ENCODE results near the gene CCDC88B.

Gene CCDC88B, protein sequence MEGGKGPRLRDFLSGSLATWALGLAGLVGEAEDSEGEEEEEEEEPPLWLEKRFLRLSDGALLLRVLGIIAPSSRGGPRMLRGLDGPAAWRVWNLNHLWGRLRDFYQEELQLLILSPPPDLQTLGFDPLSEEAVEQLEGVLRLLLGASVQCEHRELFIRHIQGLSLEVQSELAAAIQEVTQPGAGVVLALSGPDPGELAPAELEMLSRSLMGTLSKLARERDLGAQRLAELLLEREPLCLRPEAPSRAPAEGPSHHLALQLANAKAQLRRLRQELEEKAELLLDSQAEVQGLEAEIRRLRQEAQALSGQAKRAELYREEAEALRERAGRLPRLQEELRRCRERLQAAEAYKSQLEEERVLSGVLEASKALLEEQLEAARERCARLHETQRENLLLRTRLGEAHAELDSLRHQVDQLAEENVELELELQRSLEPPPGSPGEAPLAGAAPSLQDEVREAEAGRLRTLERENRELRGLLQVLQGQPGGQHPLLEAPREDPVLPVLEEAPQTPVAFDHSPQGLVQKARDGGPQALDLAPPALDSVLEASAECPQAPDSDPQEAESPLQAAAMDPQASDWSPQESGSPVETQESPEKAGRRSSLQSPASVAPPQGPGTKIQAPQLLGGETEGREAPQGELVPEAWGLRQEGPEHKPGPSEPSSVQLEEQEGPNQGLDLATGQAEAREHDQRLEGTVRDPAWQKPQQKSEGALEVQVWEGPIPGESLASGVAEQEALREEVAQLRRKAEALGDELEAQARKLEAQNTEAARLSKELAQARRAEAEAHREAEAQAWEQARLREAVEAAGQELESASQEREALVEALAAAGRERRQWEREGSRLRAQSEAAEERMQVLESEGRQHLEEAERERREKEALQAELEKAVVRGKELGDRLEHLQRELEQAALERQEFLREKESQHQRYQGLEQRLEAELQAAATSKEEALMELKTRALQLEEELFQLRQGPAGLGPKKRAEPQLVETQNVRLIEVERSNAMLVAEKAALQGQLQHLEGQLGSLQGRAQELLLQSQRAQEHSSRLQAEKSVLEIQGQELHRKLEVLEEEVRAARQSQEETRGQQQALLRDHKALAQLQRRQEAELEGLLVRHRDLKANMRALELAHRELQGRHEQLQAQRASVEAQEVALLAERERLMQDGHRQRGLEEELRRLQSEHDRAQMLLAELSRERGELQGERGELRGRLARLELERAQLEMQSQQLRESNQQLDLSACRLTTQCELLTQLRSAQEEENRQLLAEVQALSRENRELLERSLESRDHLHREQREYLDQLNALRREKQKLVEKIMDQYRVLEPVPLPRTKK (N-terminal part only)

DNA sequence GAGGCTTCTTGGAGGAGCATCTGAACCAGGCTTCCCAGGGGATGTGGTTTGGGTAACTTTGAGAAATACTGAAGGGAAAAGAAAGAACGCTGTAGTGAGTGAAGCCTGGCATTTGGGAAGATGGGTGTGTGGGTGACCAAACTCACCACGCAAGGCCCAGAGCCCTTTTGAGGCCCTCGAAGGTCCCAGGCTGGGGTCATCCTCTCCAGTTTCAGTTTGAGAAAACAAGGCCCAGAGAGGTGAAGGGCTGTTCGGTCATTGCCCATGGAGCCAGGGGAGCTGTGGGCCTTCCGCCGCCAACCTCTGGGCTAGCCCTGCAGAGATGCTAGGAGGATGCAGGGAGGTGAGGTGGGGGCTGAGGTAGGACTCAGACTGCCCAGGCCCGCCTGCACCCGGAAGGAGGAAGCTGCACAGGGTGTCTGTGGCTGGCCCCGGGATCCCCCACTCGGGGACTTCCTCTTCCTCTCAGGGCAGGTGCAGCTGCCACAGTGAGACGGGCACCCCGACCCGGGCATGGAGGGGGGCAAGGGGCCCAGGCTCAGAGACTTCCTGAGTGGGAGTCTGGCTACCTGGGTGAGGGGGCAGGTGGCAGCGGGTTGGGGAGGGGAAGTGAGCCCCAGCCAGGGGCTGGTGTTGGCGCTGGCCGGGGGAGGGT is at the start of gene CCDC88B:
TSS of gene CCDC88B (plus strand) at position 451 of the 655 bp plus-strand sequence. CDS start at position 514, 63 bp downstream.
- peak; percentile 85 for DNase-seq

DNA sequence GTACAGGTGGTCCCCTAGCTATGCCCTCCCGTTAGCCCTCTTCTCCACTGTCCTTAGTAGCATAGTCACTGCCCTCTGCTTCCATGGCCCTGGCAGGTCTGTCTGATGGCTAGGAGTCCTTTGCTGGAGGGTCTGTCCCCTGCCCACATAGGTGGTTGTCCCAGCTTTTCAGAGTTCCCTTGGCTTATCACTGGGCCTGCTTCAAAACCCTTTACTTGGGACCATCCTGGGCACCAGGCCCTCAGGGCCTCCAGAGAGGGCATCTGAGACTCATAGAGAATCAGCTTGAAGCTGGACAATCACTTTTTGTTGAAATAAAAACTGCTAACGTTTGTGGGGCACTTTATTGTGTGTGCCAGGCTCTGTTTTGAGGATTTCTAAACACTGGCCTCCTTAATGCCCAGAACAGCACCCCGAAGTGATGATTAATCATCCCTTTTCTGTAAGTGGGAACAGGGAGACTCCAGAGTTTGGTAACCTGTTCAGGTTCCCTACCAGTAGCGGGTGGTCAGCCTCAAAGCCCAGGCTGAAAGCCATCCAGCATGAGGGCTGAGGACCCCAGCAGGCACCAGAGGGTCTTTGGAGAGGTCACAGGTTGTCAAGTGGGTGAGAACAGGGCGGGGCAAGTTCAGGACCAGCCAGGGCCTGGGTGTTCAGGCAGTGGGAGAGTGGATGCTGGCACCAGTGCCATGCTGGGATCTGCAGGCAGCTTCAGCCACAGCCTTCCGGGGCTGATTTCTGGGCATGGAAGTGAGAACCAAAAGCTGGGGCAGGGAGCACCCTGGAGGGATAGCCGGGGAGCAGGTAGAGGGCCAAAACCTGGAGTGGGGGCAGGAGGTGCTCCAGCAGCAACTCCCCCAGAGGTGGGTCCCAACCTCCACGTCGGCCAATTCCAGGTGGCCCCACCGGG is 49.4 kb upstream of the CCDC88B start:
- no peak for DNase-seq

DNA sequence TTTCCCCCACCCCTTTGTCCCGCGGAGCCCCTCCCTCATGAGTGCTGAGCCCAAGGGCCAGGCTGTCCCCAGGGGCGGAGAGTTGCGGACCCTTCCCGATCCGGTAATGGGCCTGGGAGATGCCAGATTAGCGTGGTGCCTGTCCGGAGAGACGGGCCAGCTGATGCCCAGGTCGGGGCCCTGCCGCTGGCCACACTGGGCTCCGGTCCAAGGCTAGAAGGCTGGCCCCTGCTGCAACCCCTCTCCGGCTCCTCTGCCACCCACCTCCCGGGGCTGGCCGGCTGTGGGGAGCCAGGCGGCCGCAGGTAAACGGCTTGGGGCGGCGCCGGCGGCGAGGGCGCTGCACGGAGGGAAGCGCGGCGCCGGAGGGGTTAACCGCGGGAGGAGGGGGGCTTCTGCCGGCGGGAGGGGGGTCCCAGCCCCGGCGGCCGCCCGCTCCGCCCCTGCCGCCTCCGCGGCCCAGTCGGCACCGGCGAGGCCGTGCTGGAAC is 48.7 kb upstream of the CCDC88B start, which contains the start of gene KCNK4:
TSS of gene KCNK4 (plus strand) at position 41 of the 490 bp plus-strand sequence. CDS start 1,717 bp downstream, outside the sequence.
- DNase-seq = no peak

DNA sequence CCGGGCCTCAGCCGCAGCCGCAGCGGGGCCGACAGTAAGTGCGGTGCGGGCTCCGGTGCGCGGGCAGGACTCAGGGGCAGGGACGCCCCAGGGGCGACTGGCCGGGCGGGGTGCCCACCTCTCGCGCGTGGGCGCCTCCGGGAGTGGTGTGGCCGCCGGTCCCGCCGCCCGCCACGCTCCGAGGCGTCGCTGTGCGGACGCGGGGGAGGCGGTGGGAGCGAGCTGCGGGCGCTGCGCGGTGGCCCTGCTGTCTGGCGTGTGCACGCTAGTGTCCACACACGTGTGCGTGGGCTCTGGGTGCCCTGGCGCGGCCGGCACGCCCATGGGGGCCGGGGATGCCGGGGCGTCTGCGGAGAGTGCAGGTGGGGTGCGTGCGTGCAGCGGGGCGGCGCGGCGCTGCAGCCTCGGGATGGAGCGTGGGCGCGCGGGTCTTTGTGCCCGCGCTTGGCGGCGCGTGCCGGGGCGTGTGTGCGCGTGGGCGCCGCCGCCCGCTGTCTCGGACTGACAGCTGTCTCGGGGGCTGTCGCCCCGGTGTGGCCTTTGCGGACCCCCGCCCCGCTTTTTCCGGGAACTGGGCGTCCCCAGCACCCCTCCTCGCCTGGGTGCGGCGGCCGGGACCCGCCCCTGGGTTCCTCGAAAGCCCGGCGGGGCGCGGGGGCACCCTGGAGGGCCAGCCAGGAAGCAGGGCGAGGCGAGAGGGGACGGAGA is 48.1 kb upstream of the CCDC88B start:
- DNase-seq = no peak

DNA sequence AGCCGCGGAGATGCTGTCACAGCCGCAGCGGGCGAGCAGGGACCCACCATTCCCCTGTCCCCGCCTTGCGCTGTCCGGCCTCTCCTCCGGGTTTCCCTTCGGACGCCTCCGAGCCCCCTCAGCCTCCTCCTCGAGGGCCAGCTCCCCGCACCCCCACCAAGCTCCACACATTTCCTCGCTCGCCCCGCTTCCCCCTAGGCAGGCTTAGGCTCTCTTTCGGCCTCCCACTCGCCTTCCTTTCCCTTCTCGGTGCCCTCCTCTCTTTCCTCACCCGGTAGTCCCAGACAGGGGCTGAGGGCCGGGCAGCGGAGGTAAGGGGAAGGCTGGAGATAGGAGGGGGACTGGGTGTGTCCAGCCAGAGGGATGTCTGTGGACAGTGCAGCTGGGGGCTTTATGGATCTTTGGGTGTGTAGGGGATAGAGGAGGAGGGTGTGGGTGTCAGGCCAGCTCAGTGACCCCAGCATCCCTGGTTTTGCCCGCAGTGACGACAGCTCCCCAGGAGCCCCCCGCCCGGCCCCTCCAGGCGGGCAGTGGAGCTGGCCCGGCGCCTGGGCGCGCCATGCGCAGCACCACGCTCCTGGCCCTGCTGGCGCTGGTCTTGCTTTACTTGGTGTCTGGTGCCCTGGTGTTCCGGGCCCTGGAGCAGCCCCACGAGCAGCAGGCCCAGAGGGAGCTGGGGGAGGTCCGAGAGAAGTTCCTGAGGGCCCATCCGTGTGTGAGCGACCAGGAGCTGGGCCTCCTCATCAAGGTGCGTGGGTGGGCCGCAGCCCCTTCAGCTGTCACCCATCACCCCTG is 47.3 kb upstream of the CCDC88B start:
- no peak for DNase-seq

DNA sequence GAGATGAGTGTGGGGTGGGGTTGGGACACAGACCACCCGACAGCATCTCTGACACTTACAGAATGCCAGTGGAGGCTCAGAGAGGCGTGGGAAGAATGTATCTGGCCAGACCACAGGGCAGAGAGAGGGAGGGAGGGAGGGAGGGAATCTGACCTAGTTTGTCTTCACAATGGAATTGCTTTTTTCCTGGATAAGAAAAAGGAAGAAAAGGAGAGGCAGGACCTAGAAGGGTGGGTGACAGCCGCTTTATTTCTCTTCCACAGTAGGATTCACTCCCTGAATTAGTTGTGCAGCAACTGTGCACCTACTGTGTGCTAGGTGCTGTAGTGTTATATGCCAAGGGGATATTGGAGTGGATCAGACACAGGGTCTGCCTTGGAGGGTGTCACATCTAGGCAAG is 45.2 kb upstream of the CCDC88B start:
- DNase-seq = no peak

DNA sequence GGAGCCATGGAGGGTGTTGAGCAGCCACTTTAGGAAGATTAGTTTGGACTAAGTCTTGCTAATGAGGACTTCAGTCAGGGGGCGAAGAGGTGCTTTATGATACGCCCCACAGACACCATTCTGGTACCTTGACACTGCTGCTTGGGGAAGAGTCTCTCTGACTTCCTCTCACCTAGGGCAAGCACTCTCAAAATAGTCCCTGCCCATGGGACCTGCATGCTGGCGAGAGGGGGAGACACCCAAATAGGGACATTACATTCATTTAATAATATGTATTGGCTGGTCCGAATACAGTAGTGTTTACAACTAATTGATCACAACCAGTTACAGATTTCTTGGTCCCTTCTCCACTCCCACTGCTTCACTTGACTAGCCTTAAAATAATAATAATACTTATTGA is 44.2 kb upstream of the CCDC88B start:
- DNase-seq = no peak

DNA sequence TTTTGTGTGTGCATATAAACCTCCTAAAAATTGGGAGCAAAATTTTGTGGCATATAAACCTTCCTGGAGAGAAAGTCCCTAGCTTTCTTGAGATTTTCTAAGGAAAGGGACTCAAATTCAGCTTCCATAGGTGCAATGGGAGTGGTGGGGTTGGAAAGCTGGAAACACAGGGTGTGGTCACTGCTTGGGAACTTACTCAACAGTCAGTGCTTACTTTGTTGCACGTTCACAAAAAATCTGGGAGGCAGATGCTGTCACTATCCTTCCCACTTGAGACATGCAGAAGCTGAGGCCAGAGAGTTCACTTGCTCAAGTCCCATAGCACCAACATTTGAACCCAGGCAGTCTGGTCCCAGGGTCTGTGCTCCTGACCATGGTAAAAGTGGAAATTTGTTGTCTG is 43.8 kb upstream of the CCDC88B start:
- DNase-seq = no peak

DNA sequence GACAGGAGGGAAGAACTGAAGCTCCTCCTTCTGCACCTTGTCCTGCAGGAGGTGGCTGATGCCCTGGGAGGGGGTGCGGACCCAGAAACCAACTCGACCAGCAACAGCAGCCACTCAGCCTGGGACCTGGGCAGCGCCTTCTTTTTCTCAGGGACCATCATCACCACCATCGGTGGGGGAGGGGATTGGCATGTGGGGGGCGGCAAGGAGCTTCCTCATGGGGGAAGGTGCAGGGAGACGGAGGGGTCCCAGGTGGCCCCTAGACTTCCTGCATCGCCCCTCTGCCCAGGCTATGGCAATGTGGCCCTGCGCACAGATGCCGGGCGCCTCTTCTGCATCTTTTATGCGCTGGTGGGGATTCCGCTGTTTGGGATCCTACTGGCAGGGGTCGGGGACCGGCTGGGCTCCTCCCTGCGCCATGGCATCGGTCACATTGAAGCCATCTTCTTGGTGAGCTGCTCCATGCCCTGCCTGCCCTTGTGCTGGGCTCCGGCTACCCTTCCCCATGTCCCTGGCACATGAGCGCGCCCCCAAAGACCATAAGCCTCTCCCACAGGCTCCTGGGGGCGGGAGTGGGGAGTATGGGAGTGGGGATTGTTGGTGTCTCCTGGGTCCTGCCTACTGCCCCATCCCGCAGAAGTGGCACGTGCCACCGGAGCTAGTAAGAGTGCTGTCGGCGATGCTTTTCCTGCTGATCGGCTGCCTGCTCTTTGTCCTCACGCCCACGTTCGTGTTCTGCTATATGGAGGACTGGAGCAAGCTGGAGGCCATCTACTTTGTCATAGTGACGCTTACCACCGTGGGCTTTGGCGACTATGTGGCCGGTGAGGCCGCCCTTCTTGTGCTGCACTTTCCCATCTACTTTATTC is 42.9 kb upstream of the CCDC88B start:
- DNase-seq = no peak

DNA sequence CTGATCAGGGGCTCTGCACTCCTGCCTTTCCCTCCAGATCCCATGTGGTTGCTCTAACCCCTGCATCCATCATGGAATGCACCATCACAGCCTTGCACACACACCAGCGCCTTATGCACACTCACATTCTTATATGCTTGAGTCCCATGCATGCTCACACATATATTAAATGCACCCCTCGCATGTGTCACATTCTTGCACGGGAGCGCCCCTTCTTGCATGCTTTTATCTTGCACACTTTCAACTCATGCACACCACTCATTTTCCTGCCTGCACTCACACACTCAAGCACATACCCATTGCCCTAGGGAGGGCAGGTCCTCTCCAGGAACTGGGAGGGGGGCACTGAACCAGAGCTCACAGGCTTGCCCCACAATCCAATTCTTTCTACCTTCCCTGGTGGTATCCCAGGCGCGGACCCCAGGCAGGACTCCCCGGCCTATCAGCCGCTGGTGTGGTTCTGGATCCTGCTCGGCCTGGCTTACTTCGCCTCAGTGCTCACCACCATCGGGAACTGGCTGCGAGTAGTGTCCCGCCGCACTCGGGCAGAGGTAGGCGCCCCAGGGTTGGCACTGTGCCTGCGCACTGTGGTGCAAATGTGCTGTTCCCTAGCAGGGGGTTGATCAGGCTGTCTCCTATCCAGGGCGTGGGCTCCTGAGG is 42.2 kb upstream of the CCDC88B start:
- no peak for DNase-seq

DNA sequence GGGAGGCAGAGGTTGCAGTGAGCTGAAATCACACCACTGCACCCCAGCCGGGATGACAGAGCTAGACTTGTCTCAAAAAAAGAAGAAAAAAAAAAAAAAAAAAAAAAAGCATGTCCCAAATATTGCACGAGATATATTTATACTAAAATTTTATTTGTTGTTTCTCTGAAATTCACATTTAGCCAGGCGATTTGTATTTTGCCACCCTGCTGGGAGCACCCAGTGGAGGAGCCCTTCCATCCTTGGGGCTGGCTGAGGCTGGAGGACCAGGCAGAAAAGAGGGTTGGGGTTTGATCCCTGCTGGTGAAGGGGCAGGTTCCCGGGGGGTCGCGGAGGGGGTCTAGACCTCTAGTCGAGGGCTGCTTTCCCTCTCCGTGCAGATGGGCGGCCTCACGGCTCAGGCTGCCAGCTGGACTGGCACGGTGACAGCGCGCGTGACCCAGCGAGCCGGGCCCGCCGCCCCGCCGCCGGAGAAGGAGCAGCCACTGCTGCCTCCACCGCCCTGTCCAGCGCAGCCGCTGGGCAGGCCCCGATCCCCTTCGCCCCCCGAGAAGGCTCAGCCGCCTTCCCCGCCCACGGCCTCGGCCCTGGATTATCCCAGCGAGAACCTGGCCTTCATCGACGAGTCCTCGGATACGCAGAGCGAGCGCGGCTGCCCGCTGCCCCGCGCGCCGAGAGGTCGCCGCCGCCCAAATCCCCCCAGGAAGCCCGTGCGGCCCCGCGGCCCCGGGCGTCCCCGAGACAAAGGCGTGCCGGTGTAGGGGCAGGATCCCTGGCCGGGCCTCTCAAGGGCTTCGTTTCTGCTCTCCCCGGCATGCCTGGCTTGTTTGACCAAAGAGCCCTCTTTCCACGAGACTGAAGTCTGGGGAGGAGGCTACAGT is 40.8 kb upstream of the CCDC88B start:
- no peak for DNase-seq

DNA sequence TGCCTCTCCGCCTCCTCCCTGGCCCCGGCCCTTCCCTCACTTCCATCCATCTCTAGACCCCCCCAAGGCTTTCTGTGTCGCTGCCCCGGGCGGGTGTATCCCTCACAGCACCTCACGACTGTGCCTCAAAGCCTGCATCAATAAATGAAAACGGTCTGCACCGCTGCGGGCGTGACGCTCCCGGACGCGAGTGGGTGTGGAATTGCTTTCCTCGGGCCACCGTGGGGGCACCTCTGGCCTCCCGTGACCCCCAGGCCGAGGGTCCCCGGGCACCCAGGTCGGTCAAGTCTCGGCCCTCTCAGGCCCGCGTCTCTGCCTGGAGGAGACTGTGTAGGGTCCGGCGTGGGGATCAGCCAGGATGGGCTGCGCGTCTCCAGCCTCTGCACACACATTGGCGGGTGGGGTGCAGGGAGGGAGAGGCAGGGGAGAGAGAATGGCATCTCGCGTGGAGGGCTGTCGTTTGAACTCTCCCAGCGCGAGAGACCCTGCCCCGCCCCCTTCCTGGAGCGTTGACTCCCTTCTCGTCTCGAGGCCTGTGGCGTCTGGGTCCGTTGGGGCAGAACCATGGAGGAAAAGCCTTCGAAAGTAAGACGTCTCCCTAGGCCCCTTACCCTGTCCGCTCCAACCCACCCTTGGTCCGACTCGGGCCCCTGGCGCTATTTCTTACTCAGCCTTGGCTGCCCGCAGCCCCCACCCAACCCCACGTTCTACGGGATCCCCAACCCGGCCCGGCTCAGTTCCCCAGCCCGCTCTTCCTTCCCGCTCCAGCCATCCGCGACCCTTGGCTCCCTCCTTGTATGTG is 40.0 kb upstream of the CCDC88B start, which contains the start of gene CATSPERZ:
TSS of gene CATSPERZ (plus strand) at position 512 of the 802 bp plus-strand sequence. CDS start at position 565, 53 bp downstream.
- no peak for DNase-seq

DNA sequence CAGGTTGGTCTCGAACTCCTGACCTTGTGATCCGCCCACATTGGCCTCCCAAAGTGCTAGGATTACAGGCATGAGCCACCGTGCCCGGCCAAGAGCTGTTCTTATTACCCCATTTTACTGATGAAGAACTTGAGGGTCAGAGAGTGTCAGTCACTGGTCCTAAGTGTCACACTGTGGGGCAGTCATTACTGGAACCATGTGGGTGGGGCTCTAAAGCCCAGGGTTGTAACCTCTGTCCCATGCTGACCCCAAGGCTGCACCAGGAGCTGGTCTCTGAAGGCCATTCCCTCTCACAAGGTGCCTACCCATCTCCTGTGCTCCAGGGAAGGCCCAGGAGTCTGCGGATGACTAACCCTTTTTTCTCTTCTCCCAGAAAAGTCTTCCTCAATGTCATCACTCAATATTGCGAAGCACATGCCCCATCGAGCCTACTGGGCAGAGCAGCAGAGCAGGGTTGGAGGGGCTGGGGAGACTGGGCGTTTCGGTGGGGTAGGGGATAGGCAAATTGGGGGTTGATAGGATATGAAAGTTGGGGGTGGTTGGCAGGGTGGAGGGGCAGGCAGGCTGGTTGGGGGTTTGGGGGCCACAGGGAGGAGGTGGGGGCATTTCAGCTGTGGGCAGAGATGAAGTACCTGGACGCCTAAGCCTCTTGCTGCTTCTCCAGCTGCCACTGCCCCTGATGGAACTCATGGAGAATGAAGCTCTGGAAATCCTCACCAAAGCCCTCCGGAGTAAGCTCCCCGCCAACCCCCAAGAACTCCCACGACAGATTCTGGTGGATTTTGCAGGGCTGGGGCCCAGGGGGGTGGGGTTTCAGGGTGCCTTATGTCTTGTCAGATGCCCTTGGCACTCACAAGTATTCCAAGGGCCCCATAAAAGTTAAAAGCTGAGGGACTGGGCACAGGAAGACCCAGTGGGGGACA is 36.6 kb upstream of the CCDC88B start:
- no peak for DNase-seq

DNA sequence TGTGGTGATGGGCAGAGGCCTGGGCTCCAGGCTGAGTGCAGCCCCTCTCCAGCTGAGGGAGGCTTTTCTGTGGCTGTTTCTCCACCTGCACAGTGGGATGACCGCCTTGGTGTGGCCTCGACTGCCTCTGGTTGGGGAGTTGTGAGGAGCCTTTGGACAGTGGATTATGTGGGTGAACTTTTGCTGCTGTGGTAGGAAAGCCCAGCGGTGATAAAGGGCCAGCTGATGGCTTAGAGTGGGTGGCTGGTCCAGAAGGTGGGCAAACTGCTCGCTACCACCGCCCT is 36.0 kb upstream of the CCDC88B start:
- no peak for DNase-seq

Data from stimulated activated CD4-positive, alpha-beta T cell treated with anti-CD3 and anti-CD28 coated beads, Interleukin-1b, Interleukin-23, amount 100 ng/mL, for 48 hours (primary cell).